ENCODE data around the gene MT3. TPM values are rescaled to one million over a fixed set of nuclear protein-coding genes. Genes with fewer than 3 reads are reported as not detected.
A peak's percentile ranks its signal among the peaks of the same experiment; 100 is the strongest.
"Not testable (repeated sequence)": the region's sequence is repeated elsewhere in the genome, so short reads cannot be mapped to it uniquely, and the experiment has no call there.

MT3 gene
- total RNA-seq, 4 donors from 2014 or later = not detected

GRCh38 chr16:56620339-56620897 lies 31.1 kb downstream of the MT3 start:
- Histone ChIP-seq H3K27me3 (peaks cover 0 to 21% (median 0%) of the 10 kb centered on the region in 4 donors), H3K9me3 (no peaks in the 10 kb centered on the region), H3K36me3 (no peaks in the 10 kb centered on the region), H3K4me3 (no peak overlapping the region), H3K27ac (no peak overlapping the region), H3K4me1 (peaks cover 11 to 32% (median 11%) of the 10 kb centered on the region in 3 donors)
- TF ChIP-seq POLR2A (IDR thresholded peaks at IDR 0.05) (no peak), CTCF (IDR thresholded peaks at IDR 0.05) (no peak)
- intact Hi-C loops (cut with DNase I) = no loop called here
- 93% methylated on average over 7 of the region's 8 CpGs for WGBS, 2 donors
- DNase-seq = no peak

- intact Hi-C loops (cut with DNase I); DNase-seq: not testable (repeated sequence)
- H3K27ac ChIP-seq = peak overlapping the region in 2 of 4 donors; percentile 58 to 59
These were observed 32.5 kb downstream of the MT3 start for GRCh38 chr16:56621665-56622445.

GRCh38 chr16:56623184-56623583 lies 33.9 kb downstream of the MT3 start:
- WGBS, 2 donors = 88 to 89% methylated on average over 5 of the region's 5 CpGs
- H3K9me3 ChIP-seq; DNase-seq; intact Hi-C loops (cut with DNase I); H3K36me3 ChIP-seq; H3K4me3 ChIP-seq; H3K27ac ChIP-seq: not testable (repeated sequence)
- peaks cover 0 to 18% (median 0%) of the 10 kb centered on the region in 4 donors for H3K27me3 ChIP-seq
- peaks cover 6 to 39% (median 9%) of the 10 kb centered on the region in 3 donors for H3K4me1 ChIP-seq

More at GRCh38 chr16:56621665-56622445, 32.5 kb downstream of the MT3 start:
- H3K36me3 ChIP-seq, H3K9me3 ChIP-seq, H3K4me3 ChIP-seq: not testable (repeated sequence)
- Histone ChIP-seq H3K27me3 (peaks cover 0 to 28% (median 0%) of the 10 kb centered on the region in 4 donors), H3K4me1 (peaks cover 14 to 43% (median 19%) of the 10 kb centered on the region in 3 donors)
- 77 to 83% methylated on average over 2 of the region's 4 CpGs for WGBS, 2 donors

GRCh38 chr16:56623637-56624036 lies 34.3 kb downstream of the MT3 start:
- Histone ChIP-seq H3K36me3 (no peaks in the 10 kb centered on the region), H3K4me3 (no peak overlapping the region), H3K9me3 (no peaks in the 10 kb centered on the region), H3K27me3 (peaks cover 0 to 13% (median 0%) of the 10 kb centered on the region in 4 donors), H3K27ac (no peak overlapping the region), H3K4me1 (peaks cover 6 to 34% (median 9%) of the 10 kb centered on the region in 3 donors)
- DNase-seq = no peak
- intact Hi-C loops (cut with DNase I) = no loop called here
- no peak for TF ChIP-seq POLR2A (IDR thresholded peaks at IDR 0.05)
- TF ChIP-seq CTCF (IDR thresholded peaks at IDR 0.05) = no peak
- 92% methylated on average over 2 of the region's 2 CpGs for WGBS, 2 donors

GRCh38 chr16:56625140-56625942 lies 36.0 kb downstream of the MT3 start, which contains the start of gene MT1E:
TSS of gene MT1E (plus strand) at chr16:56625781. CDS start at chr16:56625852, 71 bp downstream.
- Histone ChIP-seq H3K27me3 (peaks cover 0 to 10% (median 0%) of the 10 kb centered on the region in 4 donors), H3K4me1 (peaks cover 6 to 33% (median 9%) of the 10 kb centered on the region in 3 donors), H3K9me3 (no peaks in the 10 kb centered on the region), H3K4me3 (peak within 1 kb of the TSS; percentile 43 to 81 (median 66)), H3K27ac (peak within 1 kb of the TSS; percentile 79 to 96 (median 90)), H3K36me3 (no peaks in the 10 kb centered on the region)
- no peak for DNase-seq
- TF ChIP-seq POLR2A (IDR thresholded peaks at IDR 0.05) (peak in 3 of 4 donors; percentile 13 to 89 (median 88)), CTCF (IDR thresholded peaks at IDR 0.05) (no peak)
- 4 to 9% methylated on average over 12 to 15 of the region's 62 CpGs for WGBS, 2 donors
- intact Hi-C loops (cut with DNase I) = no loop called here
